NCI-H2196 treated with DMSO at 0.1 percent for 48 hours (cell line): Measurements from ENCODE around the gene CISH.

Experiments used
- DNase-seq: peaks from one replicate; lab custom pipeline; 2025; ENCODE audit not compliant: unreplicated experiment; lab: John Stamatoyannopoulos, UW

The CISH gene

GRCh38 chr3:50611464-50612233 lies at the start of gene CISH:
Gene CISH (minus strand): TSS chr3:50611774. CDS start chr3:50611650, 124 bp downstream.
- peak; percentile 70 for DNase-seq

DNA sequence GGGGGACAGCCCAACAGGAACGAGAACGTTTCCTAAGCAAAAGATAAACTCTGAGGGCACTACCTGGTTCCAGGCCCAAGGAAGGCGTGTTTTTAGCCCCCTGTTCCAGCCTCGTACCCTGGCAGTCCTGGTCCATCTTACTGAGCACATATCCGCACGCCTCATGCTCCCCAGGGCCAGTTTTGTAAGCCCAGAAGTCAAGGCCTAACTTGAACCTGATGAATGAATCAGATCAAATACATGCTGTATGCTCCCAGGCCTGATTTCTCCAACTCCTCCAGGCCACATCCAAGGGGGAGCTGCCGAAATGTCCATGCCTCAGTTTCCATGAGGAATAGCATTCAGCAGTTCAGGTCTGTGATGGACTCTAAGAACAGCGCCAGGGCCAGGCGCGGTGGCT lies 48.8 kb upstream of the CISH start:
- DNase-seq: no peak

- no peak for DNase-seq
These were observed 47.3 kb upstream of the CISH start for GRCh38 chr3:50658831-50659230.

DNA sequence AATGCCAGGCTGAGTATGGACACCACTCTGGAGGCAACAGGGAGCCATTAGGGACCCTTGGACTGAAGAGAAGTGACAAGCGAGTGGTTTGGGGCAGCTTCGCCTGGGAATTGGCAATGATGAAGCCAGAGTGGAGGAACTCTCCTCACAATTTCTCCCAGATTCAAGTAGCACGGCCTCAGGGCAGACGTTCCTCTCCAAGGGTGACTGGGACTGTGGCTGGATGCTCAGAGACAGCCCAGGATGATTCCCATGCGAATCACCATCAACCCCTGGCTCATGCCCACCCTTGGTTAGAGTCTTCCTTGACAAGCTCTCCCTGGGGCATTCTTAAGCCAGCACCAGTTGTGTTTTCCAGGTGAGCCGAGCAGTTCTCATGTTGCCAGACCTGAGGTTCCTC lies 46.8 kb upstream of the CISH start:
- no peak for DNase-seq

DNA sequence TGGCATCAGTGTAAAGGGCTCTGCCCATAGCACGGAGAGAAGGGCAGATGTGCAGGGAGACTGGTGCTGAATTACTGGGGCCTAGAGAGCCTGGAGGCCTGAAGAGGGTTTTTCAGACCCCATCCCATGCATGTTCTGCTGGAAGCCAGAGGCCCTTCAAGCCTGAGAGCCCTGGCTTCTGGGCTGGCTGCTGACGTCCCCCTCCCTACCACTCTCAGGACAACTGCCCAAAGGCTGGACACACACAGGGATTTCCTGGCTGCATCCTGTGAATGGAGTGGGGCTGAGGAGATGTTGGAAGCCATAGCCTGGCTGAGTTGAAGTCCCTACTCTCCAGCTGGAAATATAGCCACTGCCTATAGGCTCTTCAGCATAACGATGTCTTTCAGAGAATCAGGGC lies 46.2 kb upstream of the CISH start:
- no peak for DNase-seq

- DNase-seq: no peak
These were observed 45.8 kb upstream of the CISH start for GRCh38 chr3:50657407-50657806.

DNA sequence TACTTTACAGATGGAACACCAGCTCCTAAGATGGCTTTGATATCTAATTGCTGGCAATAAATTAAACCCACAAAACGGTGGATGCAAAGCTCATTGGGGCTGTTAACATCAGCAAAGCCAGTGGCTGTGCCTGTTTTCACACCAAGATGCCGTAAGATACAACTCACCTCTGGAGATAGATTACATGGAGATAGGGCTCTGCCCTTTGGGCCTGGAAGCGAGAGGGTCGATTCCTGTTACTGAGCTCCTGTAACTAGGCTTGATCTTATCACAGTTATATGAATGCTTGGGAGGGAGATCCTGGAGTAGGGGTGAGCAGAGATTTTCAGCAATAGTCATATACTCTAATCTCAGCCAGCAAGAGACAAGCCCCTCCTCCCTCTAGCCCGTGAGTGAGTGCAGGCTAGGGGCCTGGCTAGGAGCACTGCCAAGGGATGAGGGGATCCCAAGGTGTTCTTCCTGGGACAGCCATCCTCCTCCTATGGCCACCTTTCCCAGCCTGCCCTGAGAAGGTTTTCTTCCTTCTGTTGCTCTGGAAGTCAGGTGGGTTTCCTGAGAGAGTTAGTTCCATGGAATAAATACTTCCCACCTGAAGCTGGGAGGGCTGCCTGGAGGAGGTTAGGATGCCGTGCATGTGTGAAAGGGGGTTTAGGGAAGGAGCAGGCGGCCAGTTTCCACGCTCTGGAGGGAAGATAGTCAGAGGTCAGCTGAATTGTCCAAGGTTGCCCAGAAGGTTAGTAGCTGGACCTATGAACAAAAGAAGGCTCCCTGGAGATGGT lies 45.0 kb upstream of the CISH start:
- no peak for DNase-seq

DNA sequence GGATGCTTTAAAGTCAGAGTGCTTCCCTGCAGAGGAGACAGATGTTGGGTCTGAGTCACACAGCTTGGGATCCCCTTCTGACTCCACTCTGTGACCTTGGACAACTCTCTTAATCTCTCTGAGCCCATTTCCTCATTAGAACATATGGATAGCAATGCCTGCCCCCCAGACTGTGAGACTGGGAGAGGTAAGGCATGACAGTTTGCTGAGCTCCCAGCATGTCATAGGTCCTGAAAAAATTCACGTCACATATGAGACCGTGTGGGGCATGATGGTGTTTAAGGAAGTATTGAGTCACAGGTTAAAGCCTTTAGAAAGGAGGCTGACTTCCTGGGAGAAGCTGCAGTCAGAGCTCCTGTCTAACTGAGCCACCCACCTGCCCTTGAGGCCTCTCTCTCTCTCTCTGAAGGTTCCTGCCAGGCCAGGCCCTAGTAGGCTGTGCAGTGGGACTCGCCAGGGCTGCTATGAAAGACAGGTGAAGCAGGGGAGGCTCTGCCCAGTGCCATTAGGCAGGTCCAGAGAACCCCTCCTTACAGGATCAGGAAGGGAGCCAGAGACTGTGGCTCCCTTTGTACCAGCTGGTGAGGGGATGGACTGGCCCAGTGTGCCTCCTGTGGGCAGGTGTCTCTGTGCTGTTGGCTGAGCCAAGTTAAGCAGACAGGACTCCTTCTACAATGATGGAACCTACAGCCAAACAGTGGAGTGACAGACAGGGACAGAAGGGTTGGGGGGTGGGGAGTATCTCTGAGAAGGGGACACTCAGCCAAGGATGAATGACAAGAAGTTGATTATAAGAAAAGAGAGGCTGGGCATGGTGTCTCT lies 43.6 kb upstream of the CISH start:
- DNase-seq: no peak

DNA sequence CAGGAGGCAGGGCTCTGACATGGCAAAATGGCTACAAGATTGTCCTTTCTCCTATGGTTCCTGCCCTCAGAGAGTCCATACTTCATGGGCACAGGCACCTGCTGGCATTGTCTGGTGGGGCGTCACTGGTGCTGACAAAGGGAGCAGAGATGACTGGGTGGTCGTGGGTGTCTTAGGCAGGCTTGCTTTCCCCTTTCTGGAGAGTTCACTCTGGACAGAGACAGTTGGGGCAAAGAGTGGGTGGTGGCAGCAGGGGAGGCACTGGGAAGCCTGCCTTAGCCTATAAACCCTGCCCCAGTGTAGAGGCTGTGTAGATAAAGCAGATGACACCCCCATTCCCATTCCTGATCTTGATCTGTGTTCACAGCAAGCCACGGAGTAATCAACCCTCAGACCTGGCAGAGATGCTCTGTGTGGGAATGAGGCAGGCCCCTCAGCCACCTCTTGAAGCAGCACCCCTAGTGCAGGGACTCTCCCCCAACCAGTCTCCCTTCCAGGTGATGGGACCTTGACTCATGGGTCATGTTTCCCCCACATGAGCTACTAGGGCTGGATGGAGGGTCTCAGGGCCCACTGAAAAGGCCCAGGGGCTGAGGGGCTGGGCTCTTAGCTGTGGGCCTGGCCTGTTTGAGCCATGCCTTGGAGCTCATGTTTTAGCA lies 42.5 kb upstream of the CISH start:
- DNase-seq: no peak

- DNase-seq: no peak
These were observed 41.1 kb upstream of the CISH start for GRCh38 chr3:50652709-50653108.

DNA sequence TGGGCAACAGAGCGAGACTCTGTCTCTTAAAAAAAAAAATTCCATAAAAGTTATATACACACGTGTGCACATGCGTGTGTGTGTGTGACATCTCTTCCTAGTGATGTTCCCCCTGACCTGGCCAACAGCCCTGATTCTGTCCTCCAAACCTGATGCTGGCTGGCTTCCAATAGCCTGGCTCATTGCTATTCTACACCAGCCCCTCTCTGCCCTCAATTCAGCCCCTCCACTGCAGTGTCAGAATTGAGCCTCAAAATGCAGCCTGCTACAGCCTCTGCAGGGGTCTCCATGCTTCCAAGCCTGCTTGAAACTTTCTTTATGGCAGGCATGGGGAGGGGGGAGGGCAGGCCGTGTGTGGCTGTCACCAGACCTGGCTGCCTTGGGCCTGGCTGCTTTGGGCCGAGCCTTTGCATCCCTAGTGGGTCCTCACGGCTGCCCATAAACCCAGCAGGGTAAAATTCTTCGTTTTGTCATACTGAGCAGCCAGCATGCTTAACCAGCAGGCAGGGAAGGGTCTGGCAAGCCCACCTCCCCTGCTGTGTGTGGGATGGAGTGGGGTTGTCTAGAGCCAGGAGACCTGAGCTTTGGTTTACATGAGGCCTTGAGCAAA lies 40.5 kb upstream of the CISH start:
- no peak for DNase-seq

GRCh38 chr3:50651445-50651844 lies 39.9 kb upstream of the CISH start:
- no peak for DNase-seq

- DNase-seq: no peak
These were observed 38.4 kb upstream of the CISH start for GRCh38 chr3:50650018-50650417.

DNA sequence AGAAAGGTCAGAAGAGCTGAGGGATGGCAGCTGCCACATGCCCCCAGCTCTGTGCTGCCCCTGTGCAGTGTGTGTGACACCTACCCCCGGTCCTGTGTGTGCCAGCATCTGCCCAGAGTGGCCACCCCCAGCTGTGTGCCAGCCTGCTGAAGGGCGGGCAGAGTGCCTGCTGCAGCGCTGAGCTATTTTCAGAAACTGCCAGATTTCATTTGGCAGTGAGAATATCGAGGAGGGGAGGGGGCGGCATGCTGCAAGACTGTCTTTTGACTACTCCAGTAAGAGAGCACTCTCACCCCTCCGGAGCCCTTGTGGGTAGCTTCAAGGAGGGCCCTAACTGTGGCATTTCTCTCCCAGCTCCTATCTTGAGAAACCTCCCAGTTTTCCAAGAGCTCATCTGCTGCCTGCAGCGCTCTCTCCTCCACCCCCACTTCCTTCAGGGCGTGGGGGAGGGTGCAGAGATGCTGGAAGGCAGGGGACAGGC lies 37.9 kb upstream of the CISH start:
- DNase-seq: no peak

DNA sequence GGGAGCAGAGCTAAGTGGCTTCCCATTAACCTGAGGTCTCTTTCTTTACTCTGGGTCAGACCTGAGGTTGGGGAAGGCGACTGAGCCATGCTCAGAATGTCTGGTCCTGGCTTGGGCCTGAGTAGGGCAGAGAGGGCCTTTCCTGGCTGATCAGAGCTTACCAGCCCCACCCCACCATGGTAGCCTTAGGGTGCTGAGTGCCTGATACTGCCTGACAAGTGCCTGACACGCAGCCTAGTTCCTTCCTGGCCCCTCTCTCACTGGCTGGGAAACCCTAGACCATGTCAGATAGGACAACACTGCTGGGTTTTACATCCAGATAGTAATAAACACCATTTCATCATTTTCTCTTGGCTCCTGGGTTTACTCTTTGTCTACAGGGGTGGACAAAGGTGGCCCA lies 37.4 kb upstream of the CISH start:
- DNase-seq: no peak

- DNase-seq: no peak
These were observed 36.7 kb upstream of the CISH start for GRCh38 chr3:50648313-50648712.

DNA sequence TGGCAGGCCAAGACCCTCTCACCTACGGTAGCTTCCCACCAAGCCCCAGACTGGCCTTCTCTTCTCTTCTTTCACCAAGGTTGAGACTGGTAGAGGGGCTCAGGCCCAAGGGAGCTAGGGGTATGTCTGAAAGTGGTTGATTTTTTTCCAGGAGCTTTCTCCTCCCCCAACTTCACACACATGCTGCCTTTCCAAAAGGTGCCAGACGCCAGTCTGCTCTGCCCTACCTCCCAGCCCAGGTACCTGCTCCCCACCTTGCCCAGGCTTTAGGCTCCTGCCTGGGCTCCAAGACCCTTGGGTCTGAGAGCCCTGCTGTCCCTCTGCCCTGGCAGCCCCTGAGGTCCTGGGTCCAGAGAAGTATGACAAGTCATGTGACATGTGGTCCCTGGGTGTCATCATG lies 33.8 kb upstream of the CISH start:
- no peak for DNase-seq

DNA sequence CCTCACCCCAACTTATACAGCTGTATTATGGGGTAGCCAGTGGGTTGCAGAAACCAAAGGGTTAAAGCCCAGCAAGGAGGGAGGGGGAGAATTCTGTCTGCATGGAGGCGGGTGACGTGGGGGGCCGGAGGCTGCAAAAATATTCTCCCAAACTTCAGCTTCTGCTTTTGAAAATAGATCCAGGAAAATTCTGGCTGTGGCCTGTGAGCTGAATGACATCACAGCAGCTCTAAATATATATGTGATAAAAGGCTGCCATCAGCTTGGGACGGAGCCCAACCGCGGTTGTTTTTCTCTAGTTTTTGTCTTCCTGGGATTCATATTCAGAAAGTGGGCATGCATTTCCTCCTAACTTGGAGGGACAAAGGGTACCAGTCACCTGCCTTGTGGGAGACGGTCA lies 33.0 kb upstream of the CISH start:
- DNase-seq: no peak

GRCh38 chr3:50642382-50642781 lies 30.8 kb upstream of the CISH start:
- no peak for DNase-seq

- DNase-seq: no peak
These were observed 27.5 kb upstream of the CISH start for GRCh38 chr3:50639055-50639494.

GRCh38 chr3:50637945-50638344 lies 26.4 kb upstream of the CISH start:
- no peak for DNase-seq
